ENCODE results near the gene ZG16B.

Gene ZG16B

GRCh38 chr16:2829501-2830354 is at the start of gene ZG16B:
TSS of gene ZG16B (plus strand) at chr16:2830303. CDS start at chr16:2830442, 139 bp downstream.
- no peak for DNase-seq (ENCODE audit: low read depth)

- no peak for DNase-seq (ENCODE audit: low read depth)
These were observed 47.3 kb upstream of the ZG16B start for GRCh38 chr16:2782583-2783351.

- DNase-seq (ENCODE audit: low read depth), result no peak
These were observed 46.3 kb upstream of the ZG16B start for GRCh38 chr16:2783581-2784357.

GRCh38 chr16:2784358-2785100 is 45.6 kb upstream of the ZG16B start:
- DNase-seq (ENCODE audit: low read depth), result no peak

GRCh38 chr16:2785101-2785991 is 44.8 kb upstream of the ZG16B start:
- DNase-seq (ENCODE audit: low read depth), result no peak

- no peak for DNase-seq (ENCODE audit: low read depth)
These were observed 43.9 kb upstream of the ZG16B start for GRCh38 chr16:2786061-2786825.

- no peak for DNase-seq (ENCODE audit: low read depth)
These were observed 43.3 kb upstream of the ZG16B start for GRCh38 chr16:2786826-2787151.

- DNase-seq (ENCODE audit: low read depth), result no peak
These were observed 42.7 kb upstream of the ZG16B start, which contains the start of gene PRSS33 for GRCh38 chr16:2787406-2787805. TSS of gene PRSS33 (minus strand) at chr16:2787560. CDS start at chr16:2786547, 1,013 bp downstream.

GRCh38 chr16:2787961-2788360 is 42.1 kb upstream of the ZG16B start:
- DNase-seq (ENCODE audit: low read depth), result no peak

GRCh38 chr16:2790631-2791030 is 39.5 kb upstream of the ZG16B start:
- no peak for DNase-seq (ENCODE audit: low read depth)

GRCh38 chr16:2791174-2791573 is 38.9 kb upstream of the ZG16B start:
- DNase-seq (ENCODE audit: low read depth), result no peak

GRCh38 chr16:2792940-2793339 is 37.2 kb upstream of the ZG16B start:
- no peak for DNase-seq (ENCODE audit: low read depth)

GRCh38 chr16:2795395-2796143 is 34.5 kb upstream of the ZG16B start:
- no peak for DNase-seq (ENCODE audit: low read depth)

- no peak for DNase-seq (ENCODE audit: low read depth)
These were observed 31.3 kb upstream of the ZG16B start for GRCh38 chr16:2798723-2799204.

- no peak for DNase-seq (ENCODE audit: low read depth)
These were observed 30.8 kb upstream of the ZG16B start for GRCh38 chr16:2799205-2799858.

GRCh38 chr16:2799859-2800226 is 30.3 kb upstream of the ZG16B start:
- no peak for DNase-seq (ENCODE audit: low read depth)

GRCh38 chr16:2803545-2804195 is 26.4 kb upstream of the ZG16B start:
- no peak for DNase-seq (ENCODE audit: low read depth)

- no peak for DNase-seq (ENCODE audit: low read depth)
These were observed 25.4 kb upstream of the ZG16B start for GRCh38 chr16:2804728-2805127.
